GM19463 (cell line): ENCODE data around the gene EVC.

Source experiments
- ATAC-seq: cut with Tn5 transposase; IDR thresholded peaks from one replicate; pipeline ENCODE4 v1.9.1; 2021; ENCODE audit warnings: mild to moderate bottlenecking, moderate library complexity; ENCODE audit not compliant: unreplicated experiment

The EVC gene

GRCh38 chr4:5710961-5711478, at the start of gene EVC:
Gene EVC, plus strand, starts transcription at chr4:5711201. Its CDS starts 180 bp downstream, at chr4:5711381.
- peak; percentile 41 for ATAC-seq

DNA sequence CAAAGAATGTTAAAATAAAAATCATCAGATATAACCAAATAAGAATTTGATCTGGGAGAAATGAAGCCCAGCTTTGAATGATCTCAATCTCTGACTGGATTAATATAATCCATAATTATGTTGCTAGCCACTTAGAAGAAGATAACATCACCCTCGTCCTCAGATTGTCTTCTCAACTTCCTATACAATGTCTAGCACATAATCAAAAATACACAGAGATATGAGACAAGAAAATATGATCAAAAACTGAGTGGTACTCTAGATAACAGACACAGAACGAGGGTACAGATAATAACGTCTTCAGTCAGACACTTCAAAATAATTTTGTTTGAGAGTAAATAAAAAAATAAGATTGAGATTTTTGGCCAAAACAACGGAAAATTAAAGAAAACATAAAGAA, 49.8 kb upstream of the EVC start:
- ATAC-seq, result no peak

- no peak for ATAC-seq
Observed at GRCh38 chr4:5662555-5662954, 48.4 kb upstream of the EVC start.

DNA sequence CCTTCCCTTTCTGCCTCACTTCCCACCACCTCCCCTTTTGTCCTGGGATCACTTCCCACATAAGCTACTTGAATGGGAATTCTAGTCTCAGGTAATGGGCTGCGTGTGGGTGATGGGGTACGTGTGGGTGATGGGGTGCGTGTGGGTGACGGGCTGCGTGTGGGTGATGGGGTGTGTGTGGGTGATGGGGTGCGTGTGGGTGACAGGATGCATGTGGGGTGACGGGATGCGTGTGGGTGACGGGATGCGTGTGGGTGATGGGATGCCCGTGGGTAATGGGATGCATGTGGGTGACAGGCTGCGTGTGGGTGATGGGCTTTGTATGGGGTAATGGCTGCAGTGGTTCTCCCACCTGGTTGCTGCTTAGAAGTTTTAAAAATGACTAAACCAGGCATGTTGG, 46.2 kb upstream of the EVC start:
- no peak for ATAC-seq

- no peak for ATAC-seq
Observed at GRCh38 chr4:5666741-5667140, 44.3 kb upstream of the EVC start.

- no peak for ATAC-seq
Observed at GRCh38 chr4:5676763-5677162, 34.2 kb upstream of the EVC start.

DNA sequence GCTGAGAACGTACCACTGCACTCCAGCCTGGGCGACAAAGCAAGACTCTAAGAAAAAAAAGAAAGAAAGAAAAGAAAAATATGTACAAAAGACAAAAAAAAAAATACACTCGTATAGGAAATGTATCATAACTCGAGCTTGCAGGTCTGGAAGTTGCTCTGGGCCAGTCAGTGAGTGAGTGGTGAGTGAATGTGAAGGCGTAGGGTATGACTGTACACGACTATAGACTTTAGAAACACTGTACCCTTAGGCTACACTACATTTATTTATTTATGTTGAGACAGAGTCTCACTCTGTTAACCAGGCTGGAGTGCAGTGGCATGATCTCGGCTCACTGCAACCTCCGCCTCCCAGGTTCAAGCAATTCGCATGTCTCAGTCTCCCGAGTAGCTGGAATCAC, 32.0 kb upstream of the EVC start:
- ATAC-seq, result no peak

DNA sequence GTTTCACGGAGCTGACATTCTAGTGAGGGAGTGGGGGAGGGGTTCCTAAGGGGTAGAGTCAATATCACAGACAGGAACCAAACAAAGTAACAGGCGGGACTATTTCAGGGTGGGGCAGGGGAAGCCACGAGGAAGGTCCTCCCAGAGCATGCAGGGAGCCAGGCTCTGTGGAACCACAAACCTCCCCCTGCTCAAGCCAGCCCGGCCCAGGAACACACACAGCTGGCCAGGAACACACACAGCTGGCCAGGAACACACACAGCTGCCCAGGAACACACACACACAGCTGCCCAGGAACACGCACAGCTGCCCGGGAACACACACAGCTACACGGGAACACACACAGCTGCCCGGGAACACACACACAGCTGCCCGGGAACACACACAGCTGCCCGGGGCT, 27.4 kb upstream of the EVC start:
- no peak for ATAC-seq

DNA sequence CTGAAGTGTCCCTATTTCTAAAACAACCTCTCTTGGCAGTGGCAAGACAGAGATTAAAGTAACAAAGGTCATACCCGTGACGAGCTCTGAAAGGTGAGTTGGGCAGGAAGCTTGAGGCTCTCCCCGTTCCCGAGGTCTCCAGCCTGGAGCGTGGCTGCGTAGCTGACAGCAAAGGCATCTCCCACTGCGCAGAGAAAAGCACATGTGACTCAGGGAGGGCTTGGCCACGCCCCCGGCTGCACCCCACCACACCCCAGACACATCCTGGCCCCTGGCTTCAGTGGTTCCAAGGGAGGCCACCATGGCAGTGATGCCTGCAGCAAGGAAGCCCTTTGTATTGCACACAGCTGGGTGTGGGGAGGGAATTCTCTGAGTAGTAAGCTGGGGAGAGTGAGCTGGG, 25.7 kb upstream of the EVC start:
- ATAC-seq, result no peak

DNA sequence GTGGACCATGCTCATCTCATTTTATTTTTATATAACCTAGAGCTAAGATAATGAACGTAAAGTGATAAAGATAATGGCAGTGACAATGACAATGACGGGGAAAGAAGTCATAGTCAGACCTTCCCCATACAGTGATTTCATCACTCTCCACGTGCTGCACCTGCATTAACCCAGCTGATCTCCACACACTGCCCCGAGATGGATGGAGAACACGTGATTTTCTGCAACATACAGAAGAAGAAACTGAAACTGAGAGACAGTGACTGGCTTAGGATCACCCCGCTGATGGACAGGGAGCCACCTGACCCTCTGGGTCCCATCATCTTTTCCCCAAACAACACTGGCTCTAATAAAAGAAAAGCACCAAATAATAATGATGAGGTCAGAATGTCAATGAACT, 24.7 kb upstream of the EVC start:
- no peak for ATAC-seq

DNA sequence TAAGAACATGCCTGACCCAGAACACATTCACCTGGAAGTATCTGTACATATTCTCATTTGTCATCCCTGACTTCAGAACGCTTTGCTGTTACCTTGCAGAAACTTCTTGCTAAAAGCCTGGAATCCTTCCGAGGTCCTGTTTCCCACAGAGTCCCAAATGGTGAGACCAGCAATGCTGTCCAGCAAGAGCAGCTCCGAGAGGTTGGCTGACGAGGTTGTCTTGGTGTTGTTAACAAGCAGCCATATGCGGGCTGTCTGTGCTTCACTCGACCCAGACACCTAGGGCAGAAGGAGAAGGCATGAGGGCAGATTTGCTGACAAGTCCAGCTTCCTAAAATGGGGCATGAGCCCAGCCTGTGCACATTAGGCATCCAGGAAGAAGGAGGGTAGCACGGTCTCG, 21.9 kb upstream of the EVC start:
- ATAC-seq, result no peak

DNA sequence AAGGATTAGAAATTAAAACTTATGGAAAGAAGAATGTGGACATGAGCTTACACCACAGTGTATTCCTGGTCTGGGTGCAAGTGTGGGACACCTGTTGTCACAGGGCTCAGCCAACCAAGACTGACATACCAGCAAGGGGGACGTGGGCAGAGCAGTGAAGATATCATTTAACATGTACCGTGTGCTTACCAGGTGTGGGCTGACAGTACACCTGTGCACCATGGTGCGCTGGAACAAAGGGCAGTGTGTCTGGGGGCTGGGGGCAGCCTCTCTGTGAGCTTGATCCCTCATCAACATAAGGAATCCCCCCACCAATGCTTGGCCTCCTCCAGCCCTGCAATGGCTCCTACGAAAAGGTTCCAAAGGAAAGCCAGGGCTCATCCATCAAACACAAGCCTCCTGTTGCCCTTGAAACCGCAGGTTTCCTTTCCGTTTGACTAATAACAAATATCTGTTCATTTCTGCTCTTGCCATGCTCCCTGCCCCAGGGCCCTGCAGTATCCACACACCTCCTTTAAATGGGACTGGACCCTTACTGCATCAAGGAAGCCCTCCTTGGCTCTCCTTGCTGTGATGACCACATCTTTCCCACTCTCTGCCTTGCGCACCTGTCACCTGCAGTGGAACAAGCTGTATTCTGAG, 19.4 kb upstream of the EVC start:
- ATAC-seq, result no peak

- ATAC-seq, result no peak
Observed at GRCh38 chr4:5693871-5694270, 17.1 kb upstream of the EVC start.

DNA sequence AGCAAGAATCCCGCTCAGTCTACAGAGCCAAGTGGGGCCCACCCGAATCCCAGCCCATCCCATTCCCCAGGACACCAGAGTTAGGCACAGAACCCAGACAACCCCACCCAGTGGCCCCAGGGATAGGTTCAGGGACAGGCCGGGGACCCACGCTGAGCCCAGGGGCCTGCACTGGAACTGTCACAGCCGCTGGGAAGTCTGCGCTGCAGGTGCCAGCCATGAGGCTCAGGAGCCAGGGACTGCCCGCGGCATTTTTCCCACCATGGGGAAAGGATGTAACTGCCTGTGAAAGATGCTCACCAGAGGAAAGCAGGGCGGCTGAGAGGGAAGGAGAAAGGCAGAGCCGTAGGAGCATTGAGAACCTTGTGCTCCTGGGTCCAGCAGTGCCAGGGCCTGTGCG, 14.7 kb upstream of the EVC start:
- no peak for ATAC-seq

DNA sequence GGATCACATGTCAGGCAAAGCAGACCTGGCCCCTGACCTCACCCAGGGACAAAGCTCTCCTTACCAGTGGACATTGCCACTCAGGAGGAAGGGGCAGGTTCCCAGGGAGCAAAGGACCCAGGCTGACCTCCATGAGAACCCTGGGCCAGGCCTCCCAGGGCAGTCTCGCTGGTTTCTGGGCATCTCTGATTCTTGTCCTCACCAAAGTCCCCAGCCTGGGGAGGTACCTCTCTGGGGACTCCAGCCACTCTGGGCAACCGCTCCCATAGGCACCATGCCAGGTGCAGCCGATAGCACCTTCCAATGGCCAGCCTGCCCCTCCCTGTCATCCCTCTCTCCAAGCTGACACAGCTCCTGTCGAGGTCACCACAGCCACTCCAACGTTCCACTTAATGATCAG, 10.5 kb upstream of the EVC start:
- ATAC-seq, result no peak

- no peak for ATAC-seq
Observed at GRCh38 chr4:5701971-5702370, 9.0 kb upstream of the EVC start.

GRCh38 chr4:5703831-5704230, 7.2 kb upstream of the EVC start:
- ATAC-seq, result no peak

DNA sequence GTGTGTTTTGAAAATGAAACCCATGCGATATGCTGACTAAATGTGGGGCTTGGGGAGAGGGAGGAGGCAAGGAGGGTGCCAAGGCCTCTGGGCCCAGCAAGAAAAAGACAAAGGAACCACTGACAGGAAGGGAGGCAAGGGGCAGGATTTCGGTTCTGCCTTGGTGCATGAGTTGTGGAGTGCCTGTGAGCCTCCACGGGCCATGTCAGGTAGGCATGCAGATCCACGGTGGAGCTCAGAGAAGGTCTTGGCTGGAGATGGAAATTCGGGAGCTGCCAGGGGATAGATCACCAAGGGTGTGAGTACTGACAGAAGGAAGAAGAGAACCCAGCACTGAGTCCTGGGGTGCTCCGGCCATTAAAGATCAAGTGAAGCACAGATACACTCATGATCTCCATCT, 6.7 kb upstream of the EVC start:
- ATAC-seq, result no peak

- no peak for ATAC-seq
Observed at GRCh38 chr4:5705647-5706320, 5.2 kb upstream of the EVC start.

DNA sequence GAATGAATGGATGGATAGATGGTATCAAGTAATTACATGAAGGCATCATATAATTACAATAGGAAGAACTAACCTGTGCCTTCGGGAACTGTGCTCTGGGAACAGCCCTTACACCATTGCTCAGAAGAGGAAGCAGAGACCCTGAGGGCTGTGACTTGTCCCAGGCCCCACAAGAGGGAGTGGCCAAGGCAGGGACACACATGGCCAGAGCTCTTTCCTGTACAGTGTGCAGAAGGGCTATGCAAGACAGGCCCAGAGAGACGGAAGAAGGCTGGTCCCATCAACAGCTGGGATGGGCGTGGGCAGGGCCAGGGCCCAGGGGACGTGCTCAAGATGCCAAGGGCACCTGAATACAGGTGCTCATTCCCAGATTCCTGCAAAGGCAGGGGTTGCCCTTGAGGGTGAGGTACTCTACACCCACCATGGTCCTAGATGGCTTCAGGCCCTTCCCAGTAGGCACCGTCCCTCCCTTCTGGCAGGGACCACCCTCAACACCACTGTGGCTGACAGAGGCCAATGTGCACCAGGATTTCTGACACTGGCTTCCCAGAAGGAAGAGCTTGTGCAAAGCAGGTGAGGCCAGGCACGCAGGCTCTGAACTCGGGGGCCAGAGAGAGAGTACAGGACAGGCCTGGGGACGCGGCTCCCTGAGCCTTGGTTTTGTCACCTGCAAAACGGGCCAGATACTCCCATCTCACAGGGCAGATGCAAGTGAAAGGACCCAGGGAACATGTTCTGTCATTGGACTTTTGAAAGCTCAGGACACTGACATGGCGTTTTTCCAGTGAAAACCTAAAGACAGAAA, 4.3 kb upstream of the EVC start:
- ATAC-seq, result no peak

- ATAC-seq, result no peak
Observed at GRCh38 chr4:5707366-5707765, 3.6 kb upstream of the EVC start.
